Osteoblast (primary cell): ENCODE data around the gene ZNF487. TPM values are rescaled to one million over a fixed set of nuclear protein-coding genes. Genes with fewer than 3 reads are reported as not detected.
"Not testable (repeated sequence)": the region's sequence is repeated elsewhere in the genome, so short reads cannot be mapped to it uniquely, and the experiment has no call there.

Experiments used
- DNase-seq: peaks from one replicate; pipeline ENCODE4 v3.0.0; 2011; ENCODE audit warnings: low spot score, mixed read lengths; ENCODE audit not compliant: insufficient read length; ENCODE audit errors: missing footprints
- H2AFZ ChIP-seq: 2 replicates; pipeline ENCODE4 v1.6.0; 2011; ENCODE audit warnings: mild to moderate bottlenecking, low read length
- H3K27ac ChIP-seq: 2 replicates; pipeline ENCODE4 v1.5.1; 2011; ENCODE audit warnings: mild to moderate bottlenecking, low read depth, low read length, moderate library complexity
- H3K27me3 ChIP-seq: 2 replicates; pipeline ENCODE4 v1.6.0; 2012; ENCODE audit warnings: mild to moderate bottlenecking, control low read depth, inconsistent platforms, low read length, moderate library complexity; ENCODE audit not compliant: insufficient read depth
- H3K36me3 ChIP-seq: 2 replicates; pipeline ENCODE4 v1.5.1; 2011; ENCODE audit warnings: mild to moderate bottlenecking, low read length, control low read depth, moderate library complexity; ENCODE audit not compliant: insufficient read depth
- H3K4me1 ChIP-seq: 2 replicates; pipeline ENCODE4 v1.5.1; 2011; ENCODE audit warnings: mild to moderate bottlenecking, low read length, control low read depth, moderate library complexity; ENCODE audit not compliant: insufficient read depth
- H3K4me2 ChIP-seq: 2 replicates; pipeline ENCODE4 v1.6.0; 2011; ENCODE audit warnings: mild to moderate bottlenecking, low read length; ENCODE audit not compliant: insufficient read depth
- H3K4me3 ChIP-seq: fragments of 200-600 bp; sonication (generic); 3 replicates; pipeline ENCODE4 v1.5.1; 2012; ENCODE audit warnings: mild to moderate bottlenecking, low read length, inconsistent platforms; ENCODE audit not compliant: insufficient read depth
- H3K79me2 ChIP-seq: 2 replicates; pipeline ENCODE4 v1.6.0; 2012; ENCODE audit warnings: mild to moderate bottlenecking, low read length, control low read depth, inconsistent platforms; ENCODE audit not compliant: insufficient read depth
- H3K9me3 ChIP-seq: 2 replicates; pipeline ENCODE4 v1.5.1; 2011; ENCODE audit warnings: low read depth, low read length, control low read depth
- H4K20me1 ChIP-seq: 2 replicates; pipeline ENCODE4 v1.6.0; 2012; ENCODE audit warnings: mild to moderate bottlenecking, low read length, control low read depth; ENCODE audit not compliant: insufficient read depth
- CTCF ChIP-seq: IDR thresholded peaks from 2 replicates; pipeline ENCODE4 v1.5.1; 2011; ENCODE audit warnings: mild to moderate bottlenecking, low read depth, low read length, moderate library complexity; ENCODE audit errors: extremely low read depth
- total RNA-seq: library from RNA; depleted of rRNA; stranded (reverse); fragments of >200 nt; gene quantifications from 2 replicates; pipeline ENCODE4 v1.2.3, GENCODE V29; 2012

ZNF487 gene
- total RNA-seq, 1 donor = 8.3 TPM

GRCh38 chr10:43390759-43391158 is 46.2 kb upstream of the ZNF487 start:
- no peaks in the 10 kb centered on the region for H3K9me3 ChIP-seq
- H2AFZ ChIP-seq = no peak overlapping the region
- peaks cover 85% of the 10 kb centered on the region for H3K36me3 ChIP-seq
- peak; percentile 71 for DNase-seq
- peaks cover 92% of the 10 kb centered on the region for H3K79me2 ChIP-seq
- no peak overlapping the region for H3K4me3 ChIP-seq
- H3K27me3 ChIP-seq = no peaks in the 10 kb centered on the region
- H4K20me1 ChIP-seq = peaks cover 77% of the 10 kb centered on the region
- peak; percentile 72 for TF ChIP-seq CTCF
- no peak overlapping the region for H3K27ac ChIP-seq
- peaks cover 7% of the 10 kb centered on the region for H3K4me1 ChIP-seq
- H3K4me2 ChIP-seq = no peak overlapping the region

GRCh38 chr10:43391496-43391895 is 45.4 kb upstream of the ZNF487 start:
- Histone ChIP-seq H3K4me1 (peaks cover 10% of the 10 kb centered on the region), H3K4me3 (no peak overlapping the region), H3K27ac (no peak overlapping the region), H3K27me3 (no peaks in the 10 kb centered on the region), H2AFZ (no peak overlapping the region), H3K9me3 (no peaks in the 10 kb centered on the region), H3K4me2 (no peak overlapping the region), H3K36me3 (peaks cover 78% of the 10 kb centered on the region), H4K20me1 (peaks cover 79% of the 10 kb centered on the region), H3K79me2 (peaks cover 99% of the 10 kb centered on the region)
- no peak for DNase-seq
- TF ChIP-seq CTCF = no peak

- no peak overlapping the region for H3K4me2 ChIP-seq
- H2AFZ ChIP-seq = no peak overlapping the region
- peaks cover 14% of the 10 kb centered on the region for H3K4me1 ChIP-seq
- peaks cover 65% of the 10 kb centered on the region for H3K36me3 ChIP-seq
- H3K27ac ChIP-seq = peak overlapping the region; percentile 11
- H3K79me2 ChIP-seq = peaks cover 97% of the 10 kb centered on the region
- DNase-seq = no peak
- TF ChIP-seq CTCF = no peak
- H3K27me3 ChIP-seq = no peaks in the 10 kb centered on the region
- H3K9me3 ChIP-seq = no peaks in the 10 kb centered on the region
- no peak overlapping the region for H3K4me3 ChIP-seq
- peaks cover 69% of the 10 kb centered on the region for H4K20me1 ChIP-seq
These were observed 44.2 kb upstream of the ZNF487 start for GRCh38 chr10:43392748-43393147.

- not testable (repeated sequence) for DNase-seq, H3K9me3 ChIP-seq, H3K4me2 ChIP-seq, H2AFZ ChIP-seq, H3K27me3 ChIP-seq, H3K4me3 ChIP-seq
- Histone ChIP-seq H3K4me1 (peaks cover 19% of the 10 kb centered on the region), H3K27ac (peak overlapping the region; percentile 11), H3K79me2 (peaks cover 97% of the 10 kb centered on the region), H3K36me3 (peaks cover 61% of the 10 kb centered on the region), H4K20me1 (peaks cover 69% of the 10 kb centered on the region)
These were observed 43.7 kb upstream of the ZNF487 start for GRCh38 chr10:43393186-43393585.
